Measurements from ENCODE around the gene MAP3K5.

DNA sequence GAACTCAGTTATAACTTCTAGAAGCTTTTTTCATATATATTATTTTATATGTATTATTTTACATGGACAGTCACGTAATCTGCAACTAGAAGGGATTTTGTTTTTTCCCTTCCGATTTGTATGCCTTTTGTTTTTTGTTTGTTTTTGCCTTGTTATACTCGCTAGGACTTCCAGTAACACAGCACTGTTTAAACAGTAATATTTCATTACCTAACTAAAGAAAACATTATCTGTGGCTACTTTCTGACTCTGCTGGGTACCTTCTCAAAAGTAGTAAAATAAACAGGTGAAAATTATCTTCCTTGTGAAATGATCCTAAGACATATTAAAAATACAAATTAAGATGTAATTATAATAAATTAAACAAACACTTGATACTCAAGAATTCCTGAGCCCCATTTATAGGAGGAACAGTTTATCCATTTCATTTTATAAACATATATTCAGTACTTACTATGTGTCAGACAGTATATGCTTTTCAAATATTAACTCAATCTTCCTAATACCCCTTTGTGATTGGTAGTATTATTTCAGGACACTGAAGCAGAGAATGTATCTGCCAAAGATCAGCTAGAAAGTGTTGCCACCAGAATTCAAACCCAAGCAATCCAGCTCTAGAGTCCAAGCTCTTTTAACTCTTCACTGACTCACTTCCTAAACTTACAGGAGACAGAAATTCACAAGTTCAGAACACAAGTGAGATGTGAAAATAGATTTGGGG lies 65.3 kb downstream of the MAP3K5 start:
- TF ChIP-seq, protein P1, sequence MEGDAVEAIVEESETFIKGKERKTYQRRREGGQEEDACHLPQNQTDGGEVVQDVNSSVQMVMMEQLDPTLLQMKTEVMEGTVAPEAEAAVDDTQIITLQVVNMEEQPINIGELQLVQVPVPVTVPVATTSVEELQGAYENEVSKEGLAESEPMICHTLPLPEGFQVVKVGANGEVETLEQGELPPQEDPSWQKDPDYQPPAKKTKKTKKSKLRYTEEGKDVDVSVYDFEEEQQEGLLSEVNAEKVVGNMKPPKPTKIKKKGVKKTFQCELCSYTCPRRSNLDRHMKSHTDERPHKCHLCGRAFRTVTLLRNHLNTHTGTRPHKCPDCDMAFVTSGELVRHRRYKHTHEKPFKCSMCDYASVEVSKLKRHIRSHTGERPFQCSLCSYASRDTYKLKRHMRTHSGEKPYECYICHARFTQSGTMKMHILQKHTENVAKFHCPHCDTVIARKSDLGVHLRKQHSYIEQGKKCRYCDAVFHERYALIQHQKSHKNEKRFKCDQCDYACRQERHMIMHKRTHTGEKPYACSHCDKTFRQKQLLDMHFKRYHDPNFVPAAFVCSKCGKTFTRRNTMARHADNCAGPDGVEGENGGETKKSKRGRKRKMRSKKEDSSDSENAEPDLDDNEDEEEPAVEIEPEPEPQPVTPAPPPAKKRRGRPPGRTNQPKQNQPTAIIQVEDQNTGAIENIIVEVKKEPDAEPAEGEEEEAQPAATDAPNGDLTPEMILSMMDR (IDR thresholded peaks at IDR 0.05) = no peak
- no peak for TF ChIP-seq POLR2A (IDR thresholded peaks at IDR 0.05)

Measured in vagina (tissue), 2 donors.